ENCODE data around the gene IQGAP2.
"Not testable (repeated sequence)": the region's sequence is repeated elsewhere in the genome, so short reads cannot be mapped to it uniquely, and the experiment has no call there.

The IQGAP2 gene

DNA sequence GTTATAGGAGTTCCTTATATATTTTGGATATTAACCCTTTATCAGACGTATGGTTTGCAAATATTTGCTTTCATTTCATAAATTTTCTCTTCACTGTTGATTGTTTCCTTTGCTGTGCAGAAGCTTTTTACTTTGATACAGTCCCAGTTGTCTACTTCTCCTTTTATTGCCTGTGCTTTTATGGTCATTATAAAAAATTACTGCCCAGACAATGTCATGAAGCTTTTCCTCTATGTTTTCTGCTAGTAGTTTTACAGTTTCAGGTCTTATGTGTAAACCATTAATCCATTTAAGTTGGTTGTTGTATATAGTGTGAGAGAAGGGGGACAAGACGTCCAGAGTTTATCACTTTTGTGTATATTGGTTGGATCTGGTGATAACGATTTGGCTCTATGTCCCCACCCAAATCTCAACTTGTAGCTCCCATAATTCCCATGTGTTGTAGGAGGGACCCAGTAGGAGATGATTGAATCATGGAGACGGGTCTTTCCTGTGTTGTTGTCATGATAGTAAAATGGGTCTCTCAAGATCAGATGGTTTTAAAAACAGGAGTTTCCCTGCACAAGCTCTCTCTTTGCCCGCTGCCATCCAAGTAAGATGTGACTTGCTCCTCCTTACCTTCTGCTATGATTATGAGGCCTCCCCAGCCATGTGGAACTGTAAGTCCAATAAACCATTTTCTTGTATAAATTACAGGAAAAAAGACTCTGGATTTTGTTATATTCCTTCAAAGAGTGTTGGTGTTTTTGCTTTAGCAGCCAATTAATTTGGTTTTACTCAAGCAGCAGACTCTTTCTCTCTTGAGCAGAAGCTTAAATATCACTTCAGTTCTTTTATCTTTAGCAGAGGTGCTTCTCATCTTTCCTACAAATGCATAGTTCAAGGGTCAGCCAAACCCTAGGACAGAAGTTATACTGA, 326.5 kb downstream of the IQGAP2 start:
- DNase-seq, result no peak

DNA sequence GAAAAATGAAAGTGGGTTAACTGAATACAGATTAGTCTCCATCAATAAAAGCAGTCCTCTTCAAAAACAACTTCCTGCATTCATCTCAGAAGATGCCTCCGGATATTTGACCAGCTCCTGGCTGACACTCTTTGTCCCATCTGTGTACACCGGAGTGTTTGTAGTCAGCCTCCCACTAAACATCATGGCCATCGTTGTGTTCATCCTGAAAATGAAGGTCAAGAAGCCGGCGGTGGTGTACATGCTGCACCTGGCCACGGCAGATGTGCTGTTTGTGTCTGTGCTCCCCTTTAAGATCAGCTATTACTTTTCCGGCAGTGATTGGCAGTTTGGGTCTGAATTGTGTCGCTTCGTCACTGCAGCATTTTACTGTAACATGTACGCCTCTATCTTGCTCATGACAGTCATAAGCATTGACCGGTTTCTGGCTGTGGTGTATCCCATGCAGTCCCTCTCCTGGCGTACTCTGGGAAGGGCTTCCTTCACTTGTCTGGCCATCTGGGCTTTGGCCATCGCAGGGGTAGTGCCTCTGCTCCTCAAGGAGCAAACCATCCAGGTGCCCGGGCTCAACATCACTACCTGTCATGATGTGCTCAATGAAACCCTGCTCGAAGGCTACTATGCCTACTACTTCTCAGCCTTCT, 329.4 kb downstream of the IQGAP2 start:
- no peak for DNase-seq

DNA sequence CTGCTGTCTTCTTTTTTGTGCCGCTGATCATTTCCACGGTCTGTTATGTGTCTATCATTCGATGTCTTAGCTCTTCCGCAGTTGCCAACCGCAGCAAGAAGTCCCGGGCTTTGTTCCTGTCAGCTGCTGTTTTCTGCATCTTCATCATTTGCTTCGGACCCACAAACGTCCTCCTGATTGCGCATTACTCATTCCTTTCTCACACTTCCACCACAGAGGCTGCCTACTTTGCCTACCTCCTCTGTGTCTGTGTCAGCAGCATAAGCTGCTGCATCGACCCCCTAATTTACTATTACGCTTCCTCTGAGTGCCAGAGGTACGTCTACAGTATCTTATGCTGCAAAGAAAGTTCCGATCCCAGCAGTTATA, 329.9 kb downstream of the IQGAP2 start:
- DNase-seq, result no peak

DNA sequence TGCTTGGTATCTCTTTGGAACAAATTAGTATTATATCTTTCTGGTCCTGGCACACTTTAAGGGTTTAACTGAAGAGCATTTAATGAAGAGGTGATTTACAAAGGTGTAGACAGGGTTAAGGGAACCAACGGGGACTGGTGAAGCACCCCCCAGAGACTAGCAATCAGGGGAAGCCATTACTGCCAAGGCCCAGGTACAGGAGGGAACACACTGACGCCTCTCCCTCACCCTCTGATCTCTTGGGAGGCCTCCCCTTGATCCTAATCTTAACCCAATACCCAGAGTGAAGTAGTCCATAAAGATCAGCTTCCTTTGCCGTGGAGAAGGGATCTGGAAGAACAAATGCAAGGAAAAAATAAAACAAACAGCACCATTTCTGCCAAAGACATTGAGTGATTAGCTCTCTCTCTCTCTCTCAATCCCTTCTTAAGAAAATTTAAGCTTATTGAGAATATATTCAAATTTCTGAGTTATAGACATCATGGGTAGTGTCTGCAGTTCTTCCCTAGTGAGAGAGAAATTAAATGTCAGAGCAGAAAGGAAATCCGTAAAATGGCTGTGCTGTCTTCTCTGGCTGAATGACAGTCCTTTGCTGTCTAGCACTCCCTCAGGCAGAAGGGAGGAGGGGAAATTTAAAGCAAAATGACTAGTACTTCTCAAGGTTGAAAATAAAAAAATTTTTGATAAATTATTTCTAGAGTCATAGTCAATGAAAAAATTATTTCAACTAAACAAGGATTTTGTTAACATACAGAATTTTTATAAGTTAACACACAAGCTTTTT, 332.9 kb downstream of the IQGAP2 start:
- no peak for DNase-seq

DNA sequence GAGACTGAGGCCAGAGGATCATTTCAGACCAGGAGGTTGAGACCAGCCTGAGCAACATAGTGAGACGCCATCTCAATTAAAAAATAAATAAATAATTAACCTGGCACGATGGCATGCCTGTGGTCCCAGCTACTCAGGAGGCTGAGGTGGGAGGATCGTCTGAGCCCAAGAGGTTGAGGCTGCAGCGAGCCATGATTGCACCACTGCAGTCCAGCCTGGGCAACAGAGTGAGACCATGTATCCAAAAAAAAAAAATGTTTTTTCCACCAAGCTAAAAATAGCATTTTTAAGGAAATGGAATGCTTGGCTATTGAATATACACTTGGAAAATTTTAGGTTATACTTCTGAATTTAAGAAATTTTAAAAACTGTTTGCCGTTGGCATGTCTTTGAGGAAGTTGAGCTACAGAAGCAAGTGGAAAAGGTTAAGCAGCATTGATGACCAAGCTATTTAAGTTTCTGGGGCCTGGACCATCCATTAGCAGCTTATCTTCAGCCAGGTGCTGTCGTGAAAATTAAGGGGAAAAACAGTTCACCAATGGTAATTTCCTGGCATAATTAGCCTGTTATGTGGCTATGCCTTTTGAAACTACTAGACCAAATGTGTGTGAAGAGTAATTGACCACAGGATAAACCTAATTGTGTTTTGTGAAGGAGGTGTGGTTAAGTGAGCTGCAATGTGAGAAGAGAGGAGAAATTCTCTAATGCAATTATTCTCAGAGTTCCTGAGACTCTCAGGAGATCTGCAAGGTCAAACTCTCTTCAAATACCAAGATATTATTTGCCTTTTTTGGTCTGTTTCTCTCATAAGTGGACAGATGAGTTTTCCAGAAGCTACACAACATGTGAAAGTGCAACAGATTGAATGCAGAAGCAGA, 333.8 kb downstream of the IQGAP2 start:
- DNase-seq, result no peak

DNA sequence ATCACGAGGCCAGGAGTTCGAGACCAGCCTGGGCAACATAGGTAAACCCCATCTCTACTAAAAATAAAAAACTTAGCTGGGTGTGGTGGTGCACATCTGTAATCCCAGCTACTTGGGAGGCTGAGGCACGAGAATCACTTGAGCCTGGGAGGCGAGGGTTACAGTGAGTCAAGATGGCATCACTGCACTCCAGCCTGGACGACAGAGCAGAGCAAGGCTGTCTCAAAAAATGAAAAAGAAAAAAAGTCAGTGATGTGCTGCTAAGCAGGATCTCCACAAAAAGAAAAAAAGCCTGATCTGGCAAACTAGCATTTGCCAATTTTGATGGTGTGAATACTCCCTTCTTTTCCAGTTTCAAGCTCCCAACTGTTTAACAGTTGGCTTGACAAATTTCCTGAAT, 334.8 kb downstream of the IQGAP2 start:
- DNase-seq, result no peak

DNA sequence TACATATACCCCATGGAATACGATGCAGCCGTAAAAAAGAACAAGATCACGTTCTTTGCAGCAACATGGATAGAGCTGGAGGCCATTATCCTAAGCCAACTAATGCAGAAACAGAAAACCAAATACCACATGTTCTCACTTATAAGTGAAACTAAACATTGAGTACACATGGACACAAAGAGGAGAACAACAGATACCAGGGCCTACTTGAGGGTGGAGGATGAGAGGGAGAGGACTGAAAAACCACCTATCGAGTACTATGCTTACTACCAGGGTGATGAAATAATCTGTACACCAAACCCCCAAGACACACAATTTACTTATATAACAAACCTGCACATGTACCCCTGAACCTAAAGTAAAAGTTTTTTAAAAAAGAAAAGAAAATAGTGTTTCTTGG, 338.4 kb downstream of the IQGAP2 start:
- DNase-seq, result not testable (repeated sequence)

DNA sequence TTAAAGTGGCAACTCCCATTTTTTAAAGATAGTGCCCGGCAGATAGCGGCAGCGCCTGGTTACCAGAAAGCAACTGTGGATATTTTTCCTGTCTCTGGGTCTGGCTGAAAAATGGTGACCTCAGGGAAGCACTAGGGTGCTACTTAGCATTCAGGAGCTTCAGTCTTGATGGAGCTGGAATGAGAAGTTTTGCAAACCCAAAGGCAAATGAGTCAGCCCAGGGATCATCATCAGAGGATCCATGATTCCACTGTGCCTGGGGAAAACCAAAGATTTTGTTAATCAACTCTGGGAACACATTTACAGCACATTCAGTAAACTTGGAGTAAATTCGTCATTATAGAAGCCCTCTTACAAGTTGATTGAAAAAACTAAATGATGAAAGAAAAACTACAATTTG, 339.5 kb downstream of the IQGAP2 start:
- DNase-seq, result no peak

DNA sequence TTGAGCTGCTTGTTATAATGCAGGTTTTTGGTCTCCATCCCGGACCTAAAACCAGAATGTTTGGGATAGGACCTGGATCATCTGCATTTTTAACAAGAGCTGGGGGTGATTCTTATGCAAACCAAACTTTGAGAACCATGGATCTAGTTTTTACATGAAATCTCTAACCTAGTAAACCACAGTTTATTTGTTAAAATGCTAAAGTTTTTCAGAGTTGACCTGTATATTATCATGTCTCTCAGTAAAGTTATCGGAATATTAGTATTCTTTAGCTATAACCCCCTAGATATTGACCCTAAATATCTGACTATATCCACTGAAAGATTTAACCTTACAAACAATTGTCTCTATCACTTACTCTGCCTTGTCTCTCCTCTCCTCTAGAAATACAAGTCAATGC, 341.5 kb downstream of the IQGAP2 start:
- no peak for DNase-seq

DNA sequence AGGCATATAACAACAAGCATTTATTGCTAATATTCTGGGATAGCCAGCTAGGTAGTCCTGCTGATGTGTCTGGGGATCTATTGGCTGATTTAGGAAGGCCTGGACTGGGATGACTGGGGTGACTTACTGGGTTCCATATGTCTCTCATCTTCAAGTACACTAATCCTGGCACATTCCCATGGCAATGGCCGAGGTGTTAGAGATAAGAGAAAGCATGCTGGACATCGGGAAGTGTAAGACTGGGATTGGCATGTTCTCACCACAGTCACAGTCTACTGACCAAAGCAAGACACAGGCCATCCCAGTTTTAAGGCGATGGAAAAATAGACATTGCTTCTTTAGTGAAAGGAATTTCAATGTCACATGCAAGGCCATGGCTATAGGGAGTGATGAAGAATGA, 342.6 kb downstream of the IQGAP2 start:
- no peak for DNase-seq

DNA sequence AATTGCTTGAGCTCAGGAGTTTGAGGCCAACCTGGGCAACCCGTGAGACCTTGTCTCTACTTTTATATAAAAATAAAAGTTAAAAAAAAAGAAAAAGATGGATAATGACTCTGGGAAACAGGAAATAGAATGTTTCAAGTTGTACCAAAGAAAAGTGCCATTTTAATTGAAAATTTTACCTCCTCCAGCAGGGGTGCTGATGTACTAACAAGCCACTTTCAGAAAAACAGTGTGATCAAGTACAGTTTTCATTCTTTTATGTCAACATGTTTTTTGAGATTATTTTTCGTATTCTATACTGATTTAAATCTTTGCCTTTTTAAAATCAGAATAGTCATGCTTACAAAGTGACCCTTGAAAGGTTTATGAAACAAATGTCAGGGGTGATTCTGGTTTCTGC, 343.6 kb downstream of the IQGAP2 start:
- DNase-seq, result no peak

DNA sequence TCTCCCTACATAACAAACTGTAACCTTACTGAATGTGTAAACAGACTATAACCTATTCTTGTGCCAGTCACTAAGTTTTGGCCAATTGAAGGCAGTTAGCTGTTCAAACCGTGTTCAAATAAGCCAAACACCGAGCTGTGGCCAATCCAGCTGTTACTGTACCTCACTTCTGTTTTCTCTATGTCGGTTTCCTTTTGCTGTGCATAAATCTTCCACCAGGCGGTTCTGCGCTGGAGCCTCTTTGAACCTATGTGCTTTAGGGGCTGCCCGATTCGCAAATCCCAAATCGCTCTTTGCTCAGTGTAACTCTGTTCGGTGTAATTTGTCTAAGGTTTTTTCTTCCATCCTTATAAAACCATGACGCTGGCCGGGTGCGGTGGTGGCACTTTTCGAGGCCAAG, 344.6 kb downstream of the IQGAP2 start:
- no peak for DNase-seq

DNA sequence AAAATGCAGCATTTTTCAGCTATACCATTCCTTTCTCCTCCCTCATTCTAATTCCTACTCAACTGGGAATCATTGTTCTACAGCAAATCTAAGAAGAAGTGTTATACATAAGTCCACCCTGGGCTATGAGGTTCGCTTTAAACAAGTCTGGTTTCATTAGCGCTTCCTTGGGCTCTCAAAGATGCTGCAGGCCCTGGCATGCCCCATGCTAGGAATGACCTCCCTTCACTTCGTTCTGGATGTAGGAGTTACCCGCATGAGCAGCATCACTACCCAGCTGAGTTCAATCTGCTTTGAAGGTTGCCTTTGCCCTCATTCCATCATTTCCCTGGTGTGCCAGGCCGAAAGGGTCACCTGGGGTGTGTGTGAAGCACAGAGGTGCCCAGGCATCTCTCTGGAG, 348.2 kb downstream of the IQGAP2 start:
- DNase-seq, result no peak

DNA sequence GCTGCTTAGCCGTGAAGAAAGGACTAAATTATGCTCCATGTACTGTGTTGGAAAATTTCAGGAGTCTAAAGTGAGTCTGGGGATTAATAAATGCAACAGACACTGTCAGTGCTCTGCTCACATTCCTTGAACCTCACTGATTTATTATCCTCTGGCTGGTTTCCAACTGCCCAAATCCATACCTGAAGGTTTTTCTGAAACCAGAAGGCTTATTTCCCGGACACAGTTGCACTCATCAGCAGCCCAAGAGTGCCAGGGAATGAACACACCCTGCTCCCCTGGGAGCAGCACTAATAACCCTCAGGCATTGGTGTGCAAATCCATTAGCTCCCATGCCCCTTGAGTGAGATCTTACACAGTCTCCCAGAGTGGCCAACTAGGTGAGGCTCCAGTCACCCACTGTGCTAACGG, 351.6 kb downstream of the IQGAP2 start:
- no peak for DNase-seq

DNA sequence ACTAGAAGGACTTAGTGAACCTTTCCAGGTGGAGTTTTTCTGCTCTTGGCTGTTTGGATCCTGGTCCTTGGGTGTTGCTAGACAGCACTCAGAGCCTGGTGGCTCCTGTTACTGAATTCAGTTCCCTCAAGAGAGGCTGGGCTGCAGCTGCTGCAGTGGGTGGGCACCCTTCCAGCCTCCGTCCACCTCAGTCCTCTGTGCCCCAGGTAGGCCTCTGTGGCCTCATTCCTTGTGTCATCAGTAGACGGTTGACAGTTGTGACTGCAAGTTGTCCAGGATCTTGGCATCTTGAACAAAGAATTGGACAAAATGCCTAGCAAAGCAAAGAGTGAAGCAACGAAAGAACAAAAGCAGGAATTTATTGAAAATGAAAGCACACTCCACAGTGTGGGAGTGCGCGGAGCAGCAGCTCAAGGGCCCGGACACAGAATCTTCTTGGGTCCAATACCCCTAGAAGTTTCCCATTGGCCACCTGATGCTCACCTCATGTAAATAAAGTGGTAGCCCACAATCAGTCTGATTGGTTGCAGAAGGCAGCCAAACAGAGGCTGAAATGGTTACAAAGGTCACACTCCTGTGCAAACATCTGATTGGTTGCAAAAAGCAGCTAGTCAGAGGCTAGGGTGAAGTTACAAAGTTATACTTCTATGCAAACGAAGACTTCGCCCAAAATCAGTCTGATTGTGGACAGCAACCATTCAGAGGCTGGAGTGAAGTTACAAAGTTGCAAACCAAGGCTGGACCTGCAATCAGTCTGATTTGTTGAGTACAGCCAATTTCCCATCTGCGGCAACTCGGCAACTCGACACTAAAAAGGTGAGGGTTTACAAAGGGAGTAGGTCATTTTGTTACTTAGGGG, 352.9 kb downstream of the IQGAP2 start:
- DNase-seq, result no peak

DNA sequence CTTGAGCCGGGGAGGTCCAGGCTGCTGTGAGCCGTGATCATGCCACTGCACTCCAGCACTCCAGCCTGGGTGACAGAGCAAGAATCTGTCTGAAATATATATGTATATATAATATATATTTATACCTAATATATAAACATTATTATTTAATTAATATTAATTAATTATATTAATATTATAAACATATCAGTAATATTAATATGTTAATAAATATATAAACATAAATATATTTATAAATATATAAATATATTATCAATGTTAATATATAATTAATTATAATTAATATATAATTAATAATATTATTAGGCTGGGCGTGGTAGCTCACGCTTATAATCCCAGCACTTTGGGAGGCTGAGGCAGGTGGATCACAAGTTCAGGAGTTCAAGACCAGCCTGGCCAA, 354.0 kb downstream of the IQGAP2 start:
- DNase-seq, result no peak

All from NCI-H510A treated with DMSO at 0.1 percent for 48 hours (cell line).